Breast epithelium (tissue), 3 donors: ENCODE results near the gene WDR62.

Experiments
- POLR2A ChIP-seq: fragments of 450-650 bp; IDR thresholded peaks from one replicate; pipeline ENCODE4 v1.6.1; 2016; ENCODE audit warnings: antibody characterized with exemption, mild to moderate bottlenecking, moderate library complexity
- TF ChIP-seq, protein P1 (sequence below), 3 donors: fragments of 450-650 bp; IDR thresholded peaks; one replicate each; pipeline ENCODE4 v1.5.1; 2016 to 2017; ENCODE audit warnings: antibody characterized with exemption in 3 of 3, mild to moderate bottlenecking in 3 of 3, moderate library complexity in 3 of 3

GRCh38 chr19:36144624-36145023, 89.9 kb downstream of the WDR62 start:
- no peak for TF ChIP-seq POLR2A
- TF ChIP-seq, protein P1, sequence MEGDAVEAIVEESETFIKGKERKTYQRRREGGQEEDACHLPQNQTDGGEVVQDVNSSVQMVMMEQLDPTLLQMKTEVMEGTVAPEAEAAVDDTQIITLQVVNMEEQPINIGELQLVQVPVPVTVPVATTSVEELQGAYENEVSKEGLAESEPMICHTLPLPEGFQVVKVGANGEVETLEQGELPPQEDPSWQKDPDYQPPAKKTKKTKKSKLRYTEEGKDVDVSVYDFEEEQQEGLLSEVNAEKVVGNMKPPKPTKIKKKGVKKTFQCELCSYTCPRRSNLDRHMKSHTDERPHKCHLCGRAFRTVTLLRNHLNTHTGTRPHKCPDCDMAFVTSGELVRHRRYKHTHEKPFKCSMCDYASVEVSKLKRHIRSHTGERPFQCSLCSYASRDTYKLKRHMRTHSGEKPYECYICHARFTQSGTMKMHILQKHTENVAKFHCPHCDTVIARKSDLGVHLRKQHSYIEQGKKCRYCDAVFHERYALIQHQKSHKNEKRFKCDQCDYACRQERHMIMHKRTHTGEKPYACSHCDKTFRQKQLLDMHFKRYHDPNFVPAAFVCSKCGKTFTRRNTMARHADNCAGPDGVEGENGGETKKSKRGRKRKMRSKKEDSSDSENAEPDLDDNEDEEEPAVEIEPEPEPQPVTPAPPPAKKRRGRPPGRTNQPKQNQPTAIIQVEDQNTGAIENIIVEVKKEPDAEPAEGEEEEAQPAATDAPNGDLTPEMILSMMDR (IDR thresholded peaks at IDR 0.05), result no peak
